GM19099 (cell line): Measurements from ENCODE around the gene PPP2R5E.

Source experiments
- POLR2A ChIP-seq: IDR thresholded peaks from 3 replicates; pipeline ENCODE4 v1.6.1; 2011; ENCODE audit warnings: low read depth; ENCODE audit not compliant: insufficient read length; ENCODE audit errors: extremely low read depth

PPP2R5E gene

DNA sequence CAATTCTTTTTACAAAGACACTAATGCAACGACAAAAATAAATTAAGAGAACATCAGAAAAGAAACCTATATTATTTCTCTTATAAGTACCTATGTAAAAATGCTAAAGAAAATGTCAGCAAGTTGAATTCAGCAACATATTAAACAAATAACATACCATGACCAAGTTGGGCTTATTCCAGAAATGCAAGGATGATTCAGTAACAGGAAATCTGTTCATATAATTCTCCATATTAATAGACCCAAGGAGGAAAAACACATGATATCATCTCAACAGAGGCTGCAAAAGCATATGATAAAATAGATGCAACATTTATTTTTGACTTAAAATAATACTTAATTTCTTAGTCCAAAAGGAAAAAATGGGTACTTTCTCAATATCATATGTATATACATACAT, 199.3 kb downstream of the PPP2R5E start:
- TF ChIP-seq POLR2A, result no peak

DNA sequence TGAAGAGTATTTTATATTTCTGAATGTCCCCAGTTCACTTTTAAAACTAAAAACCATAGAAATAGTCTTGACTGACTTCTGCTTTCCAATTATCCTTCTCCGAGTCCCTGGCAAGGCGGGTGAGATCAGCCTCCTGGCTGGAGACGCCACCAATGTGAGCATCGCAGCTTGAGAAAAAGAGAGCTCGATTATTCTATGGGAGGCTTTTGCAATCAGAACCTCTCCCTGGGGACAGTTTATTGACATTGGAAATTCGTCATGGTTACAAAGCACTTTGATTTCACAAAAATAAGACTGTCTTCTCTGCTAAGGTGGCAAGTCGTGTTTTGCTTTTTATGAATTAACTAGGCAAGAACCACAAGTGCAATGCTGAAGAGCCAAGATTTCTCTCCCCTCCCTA, 200.8 kb downstream of the PPP2R5E start:
- no peak for TF ChIP-seq POLR2A

DNA sequence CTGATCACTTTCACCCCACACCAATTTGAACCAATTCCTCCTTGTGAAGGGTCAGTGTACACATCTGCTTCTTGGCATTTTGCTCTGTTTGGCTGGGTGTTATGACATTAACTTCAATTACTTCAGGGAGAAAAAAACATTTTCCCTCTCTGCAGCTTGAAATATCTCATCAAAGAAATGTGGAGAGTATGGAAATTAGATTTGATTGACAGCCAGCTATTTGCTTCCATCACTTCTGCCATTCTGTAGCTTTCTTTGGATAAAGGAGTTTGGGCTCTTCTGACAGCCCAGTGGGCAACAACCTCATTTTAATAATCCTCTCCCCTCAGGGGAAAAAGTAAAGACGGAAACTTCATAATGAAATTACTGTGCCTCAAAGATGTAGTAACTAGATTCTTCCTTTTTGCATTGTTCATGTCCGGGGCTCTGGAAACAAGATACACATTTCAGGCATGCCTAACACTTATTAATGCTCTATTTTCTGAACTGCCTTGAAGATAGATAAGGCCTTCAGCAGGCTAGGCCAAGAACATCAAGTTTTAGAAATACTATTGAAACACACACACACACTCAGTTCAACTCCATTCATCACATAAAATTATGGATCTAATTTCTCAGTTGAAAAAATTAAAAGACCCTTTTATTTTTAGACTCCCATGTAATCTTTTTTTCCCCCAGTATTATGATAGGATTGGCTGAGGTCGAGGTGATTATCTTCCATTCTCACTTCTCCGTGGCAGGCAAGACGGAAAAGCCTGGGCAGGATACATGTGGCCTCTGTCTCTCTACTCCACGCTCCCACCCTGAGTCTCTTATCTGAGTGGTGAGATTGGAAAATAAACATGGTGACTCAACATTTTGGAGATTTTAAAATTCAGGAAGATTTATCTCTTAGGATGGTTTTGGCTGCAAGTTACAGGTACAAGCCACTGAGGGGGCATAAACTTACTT, 214.1 kb downstream of the PPP2R5E start:
- no peak for TF ChIP-seq POLR2A

DNA sequence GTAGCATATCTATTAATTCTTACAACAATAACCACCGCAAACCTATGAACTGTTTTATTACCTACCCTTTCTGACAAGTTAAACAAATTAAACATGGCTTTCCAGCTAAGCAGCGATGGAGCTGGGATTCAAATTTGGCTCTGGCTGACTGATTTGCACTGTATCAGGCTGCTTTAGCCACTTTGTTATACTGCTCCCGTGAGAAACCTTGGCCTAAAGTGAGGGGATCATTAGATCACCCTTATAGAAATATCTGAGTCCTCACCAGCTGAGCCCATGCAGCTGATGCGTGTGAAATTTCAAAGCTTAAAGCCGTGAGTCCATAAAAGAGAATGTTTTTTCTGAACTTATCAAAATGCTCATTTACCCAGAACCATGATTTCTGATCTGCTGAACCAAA, 216.3 kb downstream of the PPP2R5E start:
- TF ChIP-seq POLR2A, result no peak

DNA sequence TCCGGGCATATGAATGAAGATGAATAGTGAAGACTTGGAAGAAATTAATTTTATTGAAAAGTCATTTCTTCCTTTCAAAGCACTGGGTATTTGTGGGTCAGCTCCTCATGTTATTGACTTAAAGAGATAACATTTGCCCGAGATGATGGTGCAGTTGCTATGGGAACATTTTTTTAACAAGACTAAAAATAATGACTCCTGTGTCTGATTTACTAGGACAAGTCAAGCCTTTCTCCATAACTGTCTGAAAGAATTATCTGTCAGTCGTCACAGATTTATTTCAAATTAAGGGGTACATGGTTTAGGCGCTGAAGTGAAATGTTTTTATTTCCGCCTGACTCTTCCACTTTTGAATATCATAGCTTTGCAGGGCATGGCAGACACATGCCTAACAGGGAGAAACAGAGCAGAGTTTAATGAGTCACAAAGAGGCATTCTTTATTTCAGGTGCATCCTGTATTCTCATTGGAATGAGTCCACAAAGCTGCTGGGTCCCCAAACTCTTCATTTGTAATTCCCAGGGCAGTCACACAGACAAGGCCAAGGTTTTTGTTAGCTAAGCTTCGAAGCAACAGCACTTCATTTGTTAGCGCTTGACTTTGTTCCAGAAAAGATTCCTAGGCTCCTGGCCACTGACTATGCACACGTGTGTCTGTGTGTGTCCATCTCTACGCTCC, 220.1 kb downstream of the PPP2R5E start:
- no peak for TF ChIP-seq POLR2A

DNA sequence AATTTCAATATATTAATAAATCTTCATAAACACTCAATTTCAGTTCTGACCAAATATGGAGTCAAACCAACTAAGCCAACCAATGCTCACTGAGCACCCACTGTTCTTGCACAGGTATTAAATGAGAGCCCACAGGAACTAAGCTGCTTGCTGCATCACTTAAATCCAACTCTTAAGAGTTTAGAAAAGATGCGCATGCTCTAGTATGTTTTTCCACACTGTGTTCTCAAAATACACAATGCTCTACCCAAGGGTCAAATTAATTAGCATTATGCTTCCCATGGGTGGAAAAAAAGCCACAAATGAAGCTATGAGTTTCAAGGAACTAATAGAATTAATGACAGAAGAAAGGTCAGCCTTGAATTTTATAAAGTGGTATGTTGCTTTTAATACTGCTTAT, 220.7 kb downstream of the PPP2R5E start:
- no peak for TF ChIP-seq POLR2A
